ENCODE data around the gene PCNT. TPM values are rescaled to one million over a fixed set of nuclear protein-coding genes. Genes with fewer than 3 reads are reported as not detected.

Gene PCNT
- total and polyA plus RNA-seq, 9 of the 15 experiments (the other 6 are each of a cell fraction or from before 2014, with no cell fraction given): 9.1 to 53.5 (median 31.3) TPM

DNA sequence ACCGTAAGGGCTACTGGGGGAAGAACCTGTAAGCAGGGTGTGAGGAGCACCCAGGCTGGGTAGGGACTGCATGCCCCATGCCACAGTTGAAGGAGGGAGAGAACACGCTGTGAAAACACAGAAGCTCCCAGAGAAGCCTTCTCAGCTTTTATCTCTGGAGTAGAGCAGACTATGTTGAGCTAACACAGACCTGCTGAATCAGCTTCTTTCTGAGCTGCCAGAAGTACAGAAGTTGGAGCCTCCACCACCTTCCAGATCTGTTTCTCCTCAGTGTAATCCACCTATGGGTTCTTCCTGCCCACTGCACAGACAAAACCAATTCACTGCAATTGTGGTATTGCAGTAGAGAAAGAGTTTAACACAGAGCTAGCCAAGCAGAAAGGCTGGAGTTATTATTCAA, 32.4 kb upstream of the PCNT start:
- ATAC-seq (no peak), FAIRE-seq (no peak), DNase-seq (ENCODE audit: extremely low read depth in 1 of 4, low spot score in 3 of 4) (no peak)
- in situ Hi-C loops (cut with MboI) (no loop called here), intact Hi-C loops (cut with micrococcal nuclease) (no loop called here)
- TF ChIP-seq KHSRP (IDR thresholded peaks at IDR 0.05) (no peak), MEF2D (tag; conservative IDR thresholded peaks at IDR 0.05; ENCODE audit: low read depth) (no peak), ZNF316 (IDR thresholded peaks at IDR 0.05) (peak; percentile 93), HDGF (IDR thresholded peaks at IDR 0.05) (no peak), C11orf30 (IDR thresholded peaks at IDR 0.05; ENCODE audit: low read depth) (peak; percentile 88), MAFG (tag; conservative IDR thresholded peaks at IDR 0.05) (peak; percentile 72), MAFF (IDR thresholded peaks at IDR 0.05; ENCODE audit: low read length) (peak; percentile 64), MAFK (IDR thresholded peaks at IDR 0.05; ENCODE audit: low read length) (peak; percentile 71), ZBTB34 (CRISPR knock-in tag; IDR thresholded peaks at IDR 0.05) (no peak)
- TF ChIP-seq, protein P1, sequence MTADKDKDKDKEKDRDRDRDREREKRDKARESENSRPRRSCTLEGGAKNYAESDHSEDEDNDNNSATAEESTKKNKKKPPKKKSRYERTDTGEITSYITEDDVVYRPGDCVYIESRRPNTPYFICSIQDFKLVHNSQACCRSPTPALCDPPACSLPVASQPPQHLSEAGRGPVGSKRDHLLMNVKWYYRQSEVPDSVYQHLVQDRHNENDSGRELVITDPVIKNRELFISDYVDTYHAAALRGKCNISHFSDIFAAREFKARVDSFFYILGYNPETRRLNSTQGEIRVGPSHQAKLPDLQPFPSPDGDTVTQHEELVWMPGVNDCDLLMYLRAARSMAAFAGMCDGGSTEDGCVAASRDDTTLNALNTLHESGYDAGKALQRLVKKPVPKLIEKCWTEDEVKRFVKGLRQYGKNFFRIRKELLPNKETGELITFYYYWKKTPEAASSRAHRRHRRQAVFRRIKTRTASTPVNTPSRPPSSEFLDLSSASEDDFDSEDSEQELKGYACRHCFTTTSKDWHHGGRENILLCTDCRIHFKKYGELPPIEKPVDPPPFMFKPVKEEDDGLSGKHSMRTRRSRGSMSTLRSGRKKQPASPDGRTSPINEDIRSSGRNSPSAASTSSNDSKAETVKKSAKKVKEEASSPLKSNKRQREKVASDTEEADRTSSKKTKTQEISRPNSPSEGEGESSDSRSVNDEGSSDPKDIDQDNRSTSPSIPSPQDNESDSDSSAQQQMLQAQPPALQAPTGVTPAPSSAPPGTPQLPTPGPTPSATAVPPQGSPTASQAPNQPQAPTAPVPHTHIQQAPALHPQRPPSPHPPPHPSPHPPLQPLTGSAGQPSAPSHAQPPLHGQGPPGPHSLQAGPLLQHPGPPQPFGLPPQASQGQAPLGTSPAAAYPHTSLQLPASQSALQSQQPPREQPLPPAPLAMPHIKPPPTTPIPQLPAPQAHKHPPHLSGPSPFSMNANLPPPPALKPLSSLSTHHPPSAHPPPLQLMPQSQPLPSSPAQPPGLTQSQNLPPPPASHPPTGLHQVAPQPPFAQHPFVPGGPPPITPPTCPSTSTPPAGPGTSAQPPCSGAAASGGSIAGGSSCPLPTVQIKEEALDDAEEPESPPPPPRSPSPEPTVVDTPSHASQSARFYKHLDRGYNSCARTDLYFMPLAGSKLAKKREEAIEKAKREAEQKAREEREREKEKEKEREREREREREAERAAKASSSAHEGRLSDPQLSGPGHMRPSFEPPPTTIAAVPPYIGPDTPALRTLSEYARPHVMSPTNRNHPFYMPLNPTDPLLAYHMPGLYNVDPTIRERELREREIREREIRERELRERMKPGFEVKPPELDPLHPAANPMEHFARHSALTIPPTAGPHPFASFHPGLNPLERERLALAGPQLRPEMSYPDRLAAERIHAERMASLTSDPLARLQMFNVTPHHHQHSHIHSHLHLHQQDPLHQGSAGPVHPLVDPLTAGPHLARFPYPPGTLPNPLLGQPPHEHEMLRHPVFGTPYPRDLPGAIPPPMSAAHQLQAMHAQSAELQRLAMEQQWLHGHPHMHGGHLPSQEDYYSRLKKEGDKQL (CRISPR knock-in tag; IDR thresholded peaks at IDR 0.05; ENCODE audit: borderline replicate concordance): no peak
- Histone ChIP-seq H3K4me1 (replicated peaks in 1 of 2; ENCODE audit: control insufficient read depth in 2 of 2, insufficient read depth in 2 of 2, low read length in 2 of 2) (peaks cover 14 to 24% of the 10 kb centered on the region in 2 experiments), H2AFZ (ENCODE audit: low read depth, low read length) (no peak overlapping the region), H3K9me1 (ENCODE audit: control insufficient read depth, insufficient read depth, low read length) (no peaks in the 10 kb centered on the region), H3K9me3 (replicated peaks; ENCODE audit: control insufficient read depth, insufficient read depth, low read depth, low read length) (0 out of 2 replicates have a peak, but pooled peaks cover 2% of the 10 kb centered on the region), H3K9ac (ENCODE audit: insufficient read depth in 1 of 2, low read depth in 2 of 2, low read length in 2 of 2) (no peak overlapping the region), H3K4me2 (ENCODE audit: insufficient read depth, low read length) (no peak overlapping the region), H3K36me3 (ENCODE audit: control insufficient read depth, insufficient read depth, low read length) (peaks cover 16% of the 10 kb centered on the region; the same call in 2 of the 3 replicates), H3K27me3 (ENCODE audit: control insufficient read depth in 2 of 2, insufficient read depth in 2 of 2, low read length in 2 of 2) (no peaks in the 10 kb centered on the region), H3K4me3 (no peak overlapping the region), H3K79me2 (ENCODE audit: control insufficient read depth, insufficient read depth, low read length) (peaks cover 10% of the 10 kb centered on the region), H4K20me1 (replicated peaks; ENCODE audit: control insufficient read depth, insufficient read depth, low read length) (0 out of 2 replicates have a peak, but pooled peaks cover 2% of the 10 kb centered on the region), H3K27ac (ENCODE audit: extremely low read depth, low read depth, low read length) (no peak overlapping the region)
- WGBS (ENCODE audit: insufficient coverage, low coverage, missing lambda C conversion rate): 96% methylated on average over 2 of the region's 2 CpGs
- ChIA-PET POLR2A (interaction anchor here (0.6 to 1.1 kb wide), 3 partner anchors 20 to 50 kb away, joined by 3 to 5 read pairs (median 4); no protein-coding TSS in a partner anchor), CTCF (ENCODE audit: low intra/inter-chr PET ratio) (no interaction called here)
- no TSS peak for BruUV-seq (replicated peaks)
